Measurements from ENCODE around the gene CAPNS1.
"Not testable (repeated sequence)": the region's sequence is repeated elsewhere in the genome, so short reads cannot be mapped to it uniquely, and the experiment has no call there.

The CAPNS1 gene

GRCh38 chr19:36153126-36153525, 13.3 kb downstream of the CAPNS1 start:
- Histone ChIP-seq H3K36me3 (ENCODE audit: control insufficient read depth, insufficient read depth, low read length, severe bottlenecking) (peaks cover 17% of the 10 kb centered on the region), H3K9me3 (ENCODE audit: control insufficient read depth, low read length) (no peaks in the 10 kb centered on the region), H3K4me1 (ENCODE audit: control insufficient read depth, insufficient read depth, low read length) (peaks cover 13% of the 10 kb centered on the region), H3K4me3 (ENCODE audit: low read length) (peak overlapping the region; percentile 89), H3K9ac (ENCODE audit: low read length) (peak overlapping the region; percentile 97), H3K27me3 (replicated peaks; ENCODE audit: control insufficient read depth, insufficient read depth, low read length) (no peaks in the 10 kb centered on the region)
- DNase-seq (ENCODE audit: low read depth), result no peak

- Histone ChIP-seq H3K4me1 (ENCODE audit: control insufficient read depth, insufficient read depth, low read length) (no peaks in the 10 kb centered on the region), H3K4me3 (ENCODE audit: low read length) (no peak overlapping the region)
These were observed 21.1 kb downstream of the CAPNS1 start for GRCh38 chr19:36160821-36161596.

GRCh38 chr19:36163813-36164212, 23.9 kb downstream of the CAPNS1 start:
- H3K27me3 ChIP-seq (replicated peaks; ENCODE audit: control insufficient read depth, insufficient read depth, low read length), result no peaks in the 10 kb centered on the region
- no peak for DNase-seq (ENCODE audit: low read depth)
- H3K9ac ChIP-seq (ENCODE audit: low read length), result no peak overlapping the region
- H3K36me3 ChIP-seq (ENCODE audit: control insufficient read depth, insufficient read depth, low read length, severe bottlenecking), result peaks cover 6% of the 10 kb centered on the region
- no peak overlapping the region for H3K4me3 ChIP-seq (ENCODE audit: low read length)
- no peaks in the 10 kb centered on the region for H3K9me3 ChIP-seq (ENCODE audit: control insufficient read depth, low read length)
- no peaks in the 10 kb centered on the region for H3K4me1 ChIP-seq (ENCODE audit: control insufficient read depth, insufficient read depth, low read length)

More at GRCh38 chr19:36160821-36161596, 21.1 kb downstream of the CAPNS1 start:
- H3K9ac ChIP-seq (ENCODE audit: low read length), result no peak overlapping the region
- peaks cover 3% of the 10 kb centered on the region for H3K36me3 ChIP-seq (ENCODE audit: control insufficient read depth, insufficient read depth, low read length, severe bottlenecking)
- H3K27me3 ChIP-seq (replicated peaks; ENCODE audit: control insufficient read depth, insufficient read depth, low read length), result no peaks in the 10 kb centered on the region
- no peak for DNase-seq (ENCODE audit: low read depth)
- H3K9me3 ChIP-seq (ENCODE audit: control insufficient read depth, low read length), result no peaks in the 10 kb centered on the region

GRCh38 chr19:36169084-36169760, 29.4 kb downstream of the CAPNS1 start:
- DNase-seq (ENCODE audit: low read depth), result no peak
- Histone ChIP-seq H3K27me3 (replicated peaks; ENCODE audit: control insufficient read depth, insufficient read depth, low read length) (no peaks in the 10 kb centered on the region), H3K36me3 (ENCODE audit: control insufficient read depth, insufficient read depth, low read length, severe bottlenecking) (peaks cover 3% of the 10 kb centered on the region), H3K4me3 (ENCODE audit: low read length) (no peak overlapping the region), H3K9me3 (ENCODE audit: control insufficient read depth, low read length) (no peaks in the 10 kb centered on the region), H3K9ac (ENCODE audit: low read length) (no peak overlapping the region), H3K4me1 (ENCODE audit: control insufficient read depth, insufficient read depth, low read length) (no peaks in the 10 kb centered on the region)

- H3K27me3 ChIP-seq (replicated peaks; ENCODE audit: control insufficient read depth, insufficient read depth, low read length), result no peaks in the 10 kb centered on the region
- H3K4me3 ChIP-seq (ENCODE audit: low read length), result no peak overlapping the region
- H3K4me1 ChIP-seq (ENCODE audit: control insufficient read depth, insufficient read depth, low read length), result no peaks in the 10 kb centered on the region
- H3K36me3 ChIP-seq (ENCODE audit: control insufficient read depth, insufficient read depth, low read length, severe bottlenecking), result no peaks in the 10 kb centered on the region
- DNase-seq (ENCODE audit: low read depth), result no peak
- H3K9ac ChIP-seq (ENCODE audit: low read length), result no peak overlapping the region
- H3K9me3 ChIP-seq (ENCODE audit: control insufficient read depth, low read length), result no peaks in the 10 kb centered on the region
These were observed 33.0 kb downstream of the CAPNS1 start for GRCh38 chr19:36172852-36173251.

- not testable (repeated sequence) for DNase-seq (ENCODE audit: low read depth)
These were observed 34.0 kb downstream of the CAPNS1 start for GRCh38 chr19:36173846-36174245.

GRCh38 chr19:36179077-36179476, 39.2 kb downstream of the CAPNS1 start:
- H3K4me1 ChIP-seq (ENCODE audit: control insufficient read depth, insufficient read depth, low read length); H3K4me3 ChIP-seq (ENCODE audit: low read length); DNase-seq (ENCODE audit: low read depth); H3K9ac ChIP-seq (ENCODE audit: low read length); H3K9me3 ChIP-seq (ENCODE audit: control insufficient read depth, low read length); H3K27me3 ChIP-seq (replicated peaks; ENCODE audit: control insufficient read depth, insufficient read depth, low read length): not testable (repeated sequence)
- H3K36me3 ChIP-seq (ENCODE audit: control insufficient read depth, insufficient read depth, low read length, severe bottlenecking), result peaks cover 14% of the 10 kb centered on the region

More at GRCh38 chr19:36173846-36174245, 34.0 kb downstream of the CAPNS1 start:
- not testable (repeated sequence) for H3K9me3 ChIP-seq (ENCODE audit: control insufficient read depth, low read length); H3K4me1 ChIP-seq (ENCODE audit: control insufficient read depth, insufficient read depth, low read length); H3K36me3 ChIP-seq (ENCODE audit: control insufficient read depth, insufficient read depth, low read length, severe bottlenecking); H3K27me3 ChIP-seq (replicated peaks; ENCODE audit: control insufficient read depth, insufficient read depth, low read length); H3K9ac ChIP-seq (ENCODE audit: low read length); H3K4me3 ChIP-seq (ENCODE audit: low read length)

- DNase-seq (ENCODE audit: low read depth), result no peak
- Histone ChIP-seq H3K4me3 (ENCODE audit: low read length) (no peak overlapping the region), H3K4me1 (ENCODE audit: control insufficient read depth, insufficient read depth, low read length) (no peaks in the 10 kb centered on the region), H3K9ac (ENCODE audit: low read length) (no peak overlapping the region), H3K9me3 (ENCODE audit: control insufficient read depth, low read length) (no peaks in the 10 kb centered on the region), H3K36me3 (ENCODE audit: control insufficient read depth, insufficient read depth, low read length, severe bottlenecking) (peaks cover 14% of the 10 kb centered on the region), H3K27me3 (replicated peaks; ENCODE audit: control insufficient read depth, insufficient read depth, low read length) (no peaks in the 10 kb centered on the region)
These were observed 42.9 kb downstream of the CAPNS1 start for GRCh38 chr19:36182612-36183244.

GRCh38 chr19:36183245-36183628, 43.4 kb downstream of the CAPNS1 start:
- Histone ChIP-seq H3K4me1 (ENCODE audit: control insufficient read depth, insufficient read depth, low read length) (no peaks in the 10 kb centered on the region), H3K4me3 (ENCODE audit: low read length) (no peak overlapping the region), H3K27me3 (replicated peaks; ENCODE audit: control insufficient read depth, insufficient read depth, low read length) (no peaks in the 10 kb centered on the region), H3K36me3 (ENCODE audit: control insufficient read depth, insufficient read depth, low read length, severe bottlenecking) (peaks cover 14% of the 10 kb centered on the region), H3K9me3 (ENCODE audit: control insufficient read depth, low read length) (no peaks in the 10 kb centered on the region), H3K9ac (ENCODE audit: low read length) (no peak overlapping the region)
- no peak for DNase-seq (ENCODE audit: low read depth)

GRCh38 chr19:36186722-36187121, 46.9 kb downstream of the CAPNS1 start:
- not testable (repeated sequence) for H3K27me3 ChIP-seq (replicated peaks; ENCODE audit: control insufficient read depth, insufficient read depth, low read length); H3K4me1 ChIP-seq (ENCODE audit: control insufficient read depth, insufficient read depth, low read length); H3K9ac ChIP-seq (ENCODE audit: low read length); H3K4me3 ChIP-seq (ENCODE audit: low read length); H3K9me3 ChIP-seq (ENCODE audit: control insufficient read depth, low read length); DNase-seq (ENCODE audit: low read depth)
- H3K36me3 ChIP-seq (ENCODE audit: control insufficient read depth, insufficient read depth, low read length, severe bottlenecking), result peaks cover 14% of the 10 kb centered on the region

GRCh38 chr19:36196249-36196648, 56.4 kb downstream of the CAPNS1 start:
- Histone ChIP-seq H3K4me1 (ENCODE audit: control insufficient read depth, insufficient read depth, low read length) (no peaks in the 10 kb centered on the region), H3K27me3 (replicated peaks; ENCODE audit: control insufficient read depth, insufficient read depth, low read length) (no peaks in the 10 kb centered on the region), H3K36me3 (ENCODE audit: control insufficient read depth, insufficient read depth, low read length, severe bottlenecking) (peaks cover 15% of the 10 kb centered on the region), H3K9me3 (ENCODE audit: control insufficient read depth, low read length) (no peaks in the 10 kb centered on the region), H3K9ac (ENCODE audit: low read length) (no peak overlapping the region), H3K4me3 (ENCODE audit: low read length) (no peak overlapping the region)
- no peak for DNase-seq (ENCODE audit: low read depth)
